ENCODE measurements around the gene PSD2. TPM values are rescaled to one million over a fixed set of nuclear protein-coding genes. Genes with fewer than 3 reads are reported as not detected.
A peak's percentile ranks its signal among the peaks of the same experiment; 100 is the strongest.

The PSD2 gene
- polyA plus RNA-seq (2013, experiment 1 of 2; ENCODE audit: insufficient read length), result 0.41 TPM
- 0.62 TPM for polyA plus RNA-seq (2013, experiment 2 of 2; ENCODE audit: insufficient read length)

DNA sequence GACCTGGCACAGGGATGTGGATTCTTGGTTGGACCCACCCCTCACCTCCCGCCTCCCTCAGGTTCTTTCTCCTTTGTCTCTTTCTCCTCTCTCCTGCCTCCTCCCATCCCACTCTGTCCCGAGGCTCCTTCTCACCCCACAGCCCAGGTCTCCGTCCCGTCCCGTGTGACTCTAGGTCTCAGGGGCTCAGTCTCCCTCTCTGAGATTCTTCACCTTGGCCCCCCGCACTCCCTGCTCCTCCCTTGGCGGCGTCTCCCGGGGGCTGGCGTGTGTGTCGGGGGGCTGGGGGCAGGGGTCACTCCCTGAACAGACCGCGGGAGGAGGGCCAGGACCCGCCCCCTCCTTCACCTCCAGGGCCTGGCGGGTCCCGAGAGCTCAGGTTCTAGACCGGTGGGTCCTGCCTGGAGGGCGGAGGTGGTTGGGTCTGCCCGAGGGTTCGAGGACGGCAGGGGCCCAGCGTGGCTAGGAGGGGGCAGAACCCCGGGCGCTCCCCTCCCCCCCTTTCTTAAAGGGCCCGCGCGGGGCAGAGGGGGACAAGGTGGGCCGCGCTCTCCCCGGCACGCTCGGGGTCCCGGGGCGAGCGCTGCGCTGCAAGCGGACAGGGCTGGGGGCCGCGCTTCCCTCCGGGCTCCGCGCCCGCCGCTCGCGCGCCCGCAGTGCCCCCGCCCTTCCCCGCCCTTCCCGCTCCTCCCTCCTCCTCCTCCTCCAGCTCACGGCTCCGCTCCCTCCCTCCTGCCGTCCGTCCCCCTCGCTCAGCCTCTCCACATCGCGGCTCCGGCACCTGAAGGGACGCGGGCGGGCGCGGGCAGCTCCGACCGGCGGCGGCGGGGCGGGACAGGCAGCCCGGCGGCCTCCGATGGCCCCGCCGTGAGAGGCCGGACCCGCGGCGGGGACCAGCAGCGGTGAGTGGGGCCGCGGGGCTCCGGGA lies at the start of gene PSD2:
Gene PSD2 (plus strand): TSS at position 735 of the 928 bp plus-strand sequence. CDS start 13,633 bp downstream, outside the sequence.
- no peak for DNase-seq

DNA sequence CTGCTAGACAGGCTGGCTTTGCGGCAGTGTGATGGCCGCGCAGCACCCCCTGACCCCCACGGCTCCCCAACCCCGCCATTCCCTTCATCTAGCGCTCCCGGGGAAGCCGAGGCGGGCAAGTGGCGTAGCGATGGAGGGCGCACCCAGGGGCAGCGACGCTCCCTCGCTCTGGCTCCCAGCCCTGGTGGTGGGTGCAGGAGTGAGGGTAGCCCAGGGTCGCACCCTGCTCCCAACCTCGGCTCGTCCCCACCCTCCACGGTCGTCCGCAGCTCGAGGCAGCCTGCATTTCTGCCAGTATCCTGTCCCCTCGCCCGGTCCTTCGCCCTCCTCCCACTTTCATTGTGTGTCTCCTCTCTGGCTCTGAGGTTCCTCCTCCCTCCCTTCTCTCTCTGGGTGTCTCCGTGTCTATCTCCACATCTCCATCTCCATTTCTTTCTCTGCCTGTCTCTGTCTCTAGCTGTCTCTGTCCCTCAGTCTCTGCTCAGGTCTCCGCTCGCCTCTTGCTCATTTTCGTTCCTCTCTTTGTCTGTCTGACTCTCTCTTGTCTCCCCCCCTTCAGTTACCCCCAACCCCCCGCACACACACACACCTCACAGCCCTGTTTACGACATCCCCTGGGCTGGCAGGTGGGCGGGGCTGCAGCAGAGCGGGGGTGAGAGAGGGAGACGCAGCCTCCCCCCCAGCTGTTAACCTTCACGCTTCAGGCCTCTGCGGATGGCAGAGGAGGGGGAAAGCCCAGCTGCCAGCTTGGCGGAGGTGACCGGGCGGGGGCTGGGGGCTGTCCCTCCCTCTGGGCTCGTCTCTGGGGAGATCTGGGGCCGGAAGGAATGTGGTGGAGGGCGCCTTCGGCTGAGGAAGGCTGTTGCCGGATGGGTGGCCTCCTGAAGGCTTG lies 48.7 kb upstream of the PSD2 start:
- DNase-seq, result peak; percentile 78

DNA sequence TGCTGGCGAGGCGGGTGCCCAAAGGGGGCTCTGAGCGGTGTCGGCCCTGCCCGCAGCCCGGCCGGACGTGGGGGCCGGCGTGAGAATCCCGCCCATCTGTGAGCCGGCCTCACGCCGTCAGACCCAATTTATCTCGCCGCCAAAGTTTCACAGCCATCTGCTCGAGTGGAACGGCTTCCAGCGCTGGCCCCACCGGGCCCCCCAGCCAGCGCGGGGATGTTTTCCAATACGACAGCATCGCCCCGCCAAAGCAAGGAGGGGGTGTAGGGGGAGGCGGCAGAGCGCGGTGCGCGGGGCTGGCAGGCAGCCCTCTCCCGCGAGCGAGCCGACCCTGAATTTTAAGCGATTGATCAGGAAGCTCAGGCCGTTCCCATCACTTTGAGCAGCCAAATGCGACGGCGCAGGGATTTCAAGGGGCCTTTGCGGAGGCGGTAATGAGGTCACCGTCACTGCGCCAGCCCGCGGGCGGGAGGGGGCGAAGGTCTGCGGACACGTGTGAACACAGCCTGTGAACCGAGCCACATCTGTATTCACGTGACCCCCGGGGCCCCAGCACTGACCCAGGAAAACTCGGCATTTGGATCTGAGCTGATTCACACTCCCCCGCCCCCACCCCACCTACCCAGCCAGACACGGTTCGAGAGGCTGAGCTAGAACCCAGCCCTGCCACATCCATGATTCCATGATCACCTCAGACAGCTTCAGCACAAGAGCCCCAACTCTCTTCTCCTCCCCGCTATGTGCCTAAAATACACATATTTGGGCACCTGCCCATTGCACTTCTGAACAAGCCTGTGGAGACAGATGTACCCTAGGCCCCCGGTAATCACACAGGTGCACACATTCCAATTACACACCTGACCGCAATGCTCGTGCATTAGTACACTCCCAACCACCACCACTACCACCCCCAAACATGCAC lies 47.8 kb upstream of the PSD2 start:
- peak; percentile 48 for DNase-seq

DNA sequence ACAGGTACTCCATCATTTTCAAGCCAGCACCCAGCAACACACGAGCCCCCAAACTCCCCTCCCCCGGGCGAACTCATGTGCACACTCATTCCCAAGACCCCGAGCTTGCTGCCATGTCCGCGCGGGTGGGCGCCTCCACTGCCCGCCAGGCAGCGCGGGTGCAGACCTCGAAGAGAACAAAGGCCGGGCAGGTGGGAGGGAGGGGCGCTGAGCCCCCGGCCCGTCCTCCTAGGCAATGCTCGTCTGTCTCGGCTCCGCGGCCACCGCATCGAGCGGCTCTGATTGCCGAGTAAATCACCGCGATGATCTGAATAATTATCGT lies 47.1 kb upstream of the PSD2 start:
- no peak for DNase-seq

DNA sequence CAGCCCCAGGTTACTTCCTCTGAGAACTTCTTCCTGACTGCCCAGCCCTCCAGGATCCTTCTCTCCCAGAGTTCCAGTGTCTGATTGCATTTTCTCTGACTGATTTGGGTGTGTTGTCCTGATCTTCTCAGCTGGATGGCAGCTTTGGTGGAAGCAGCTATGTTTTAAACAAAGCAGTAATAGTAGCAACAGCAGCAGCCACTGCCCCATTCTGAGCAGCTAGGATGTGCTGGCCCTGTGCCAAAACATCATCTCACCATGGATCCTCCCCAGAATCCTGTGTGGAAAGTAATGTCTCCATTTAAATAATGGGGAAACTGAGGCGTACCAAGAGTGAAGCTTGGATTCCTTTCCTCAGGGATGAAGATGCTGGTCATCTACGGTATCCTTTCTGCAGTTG lies 46.4 kb upstream of the PSD2 start:
- DNase-seq, result peak; percentile 42

DNA sequence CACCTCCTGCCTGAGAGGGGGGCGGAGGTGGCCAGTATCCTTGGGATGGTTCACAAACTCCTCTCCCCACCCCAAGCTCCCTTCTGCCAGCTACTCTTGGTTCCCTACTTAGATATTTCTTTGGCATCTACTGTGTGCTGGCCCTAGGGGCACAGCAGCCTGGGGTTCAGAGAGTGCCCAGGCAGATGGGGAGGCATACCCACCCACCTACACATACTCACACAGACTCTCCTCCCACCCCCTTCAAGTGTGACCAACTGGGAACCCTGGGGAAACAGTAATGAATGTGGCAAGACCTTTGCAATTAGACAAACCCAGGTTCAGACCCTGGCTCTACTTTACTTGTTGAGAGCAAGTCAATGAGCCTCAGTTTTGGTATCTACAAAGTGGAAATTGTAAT lies 44.4 kb upstream of the PSD2 start:
- no peak for DNase-seq

DNA sequence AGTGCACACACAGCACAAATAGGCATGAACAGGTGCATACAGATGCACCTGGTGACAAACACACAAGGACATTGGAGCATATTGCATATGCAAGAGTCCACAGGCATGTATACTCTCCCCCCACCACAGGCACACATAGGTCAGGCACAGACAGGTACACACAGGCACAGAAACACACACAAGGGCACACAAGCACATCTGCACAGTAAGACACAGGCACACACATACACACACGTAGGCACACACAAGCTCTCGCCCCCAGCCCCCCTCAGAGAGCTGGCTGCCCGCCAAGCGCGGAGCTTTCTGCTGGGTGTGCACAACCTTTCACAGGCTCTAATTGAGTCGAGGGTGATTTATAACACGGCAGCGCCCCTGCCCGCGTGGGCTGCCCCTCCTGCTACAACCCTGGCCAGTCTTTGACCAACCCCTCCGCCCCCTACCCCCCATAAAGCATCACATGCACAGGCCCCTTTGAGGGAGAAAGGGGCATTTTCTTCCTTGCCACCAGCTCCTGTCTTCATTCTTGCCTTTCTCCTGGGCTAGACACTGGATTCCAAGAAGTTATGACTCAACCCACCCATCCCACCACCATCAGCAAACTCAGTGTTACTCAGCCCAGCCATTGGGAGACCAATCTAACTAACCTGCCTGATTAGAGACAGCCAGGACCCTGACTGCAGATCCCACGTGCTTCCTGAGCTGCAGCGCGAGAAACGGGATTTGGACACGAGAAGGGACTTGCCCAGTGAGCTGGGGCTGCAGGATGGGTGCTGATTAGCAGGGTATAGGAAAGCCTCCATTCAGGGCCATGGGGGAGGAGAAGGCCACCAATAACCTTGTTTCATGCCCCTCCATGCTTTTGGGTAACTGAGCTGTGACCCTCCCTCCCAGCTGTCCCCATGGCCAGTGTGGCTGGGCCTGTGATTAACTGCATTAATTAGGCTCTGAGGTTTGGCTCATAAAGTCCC lies 42.8 kb upstream of the PSD2 start:
- peak; percentile 71 for DNase-seq

DNA sequence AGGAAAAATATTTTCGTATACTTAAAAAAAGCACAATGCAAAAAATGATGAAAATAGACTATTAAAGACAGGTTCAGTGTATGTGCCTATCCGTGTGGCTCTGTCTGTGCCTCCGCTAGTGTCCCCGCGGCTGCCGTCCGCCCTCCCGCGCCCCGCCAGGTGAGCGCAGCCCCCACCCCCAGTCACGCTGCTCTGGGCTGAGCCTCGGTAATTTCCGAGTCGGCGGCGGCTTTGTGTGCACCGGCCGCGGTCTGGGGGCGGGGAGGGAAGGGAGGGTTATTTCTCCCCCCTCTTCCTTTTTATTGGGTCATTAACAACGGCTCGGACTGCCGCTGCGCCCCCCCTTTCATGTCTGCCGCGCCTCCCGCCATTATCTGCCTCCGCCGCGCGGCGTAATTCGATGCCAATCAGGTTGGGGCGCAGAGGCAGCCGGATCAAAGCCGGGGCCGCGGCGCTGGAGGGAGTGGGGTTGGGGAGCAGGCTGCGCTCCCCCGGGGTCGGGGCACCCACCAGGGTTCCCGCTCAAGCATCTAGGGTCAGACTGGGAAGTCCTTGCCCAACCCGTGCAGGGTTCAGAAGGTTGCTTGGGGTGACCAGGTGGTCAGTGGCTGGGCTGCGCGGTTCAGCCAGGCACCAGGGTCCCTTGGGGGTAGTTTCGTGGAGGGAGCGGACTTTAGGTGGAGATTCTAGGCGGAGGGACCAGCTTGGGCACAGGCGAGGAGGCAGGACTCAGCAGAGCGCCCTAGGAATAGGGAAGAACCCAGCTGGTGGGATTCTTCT lies 39.5 kb upstream of the PSD2 start:
- no peak for DNase-seq

DNA sequence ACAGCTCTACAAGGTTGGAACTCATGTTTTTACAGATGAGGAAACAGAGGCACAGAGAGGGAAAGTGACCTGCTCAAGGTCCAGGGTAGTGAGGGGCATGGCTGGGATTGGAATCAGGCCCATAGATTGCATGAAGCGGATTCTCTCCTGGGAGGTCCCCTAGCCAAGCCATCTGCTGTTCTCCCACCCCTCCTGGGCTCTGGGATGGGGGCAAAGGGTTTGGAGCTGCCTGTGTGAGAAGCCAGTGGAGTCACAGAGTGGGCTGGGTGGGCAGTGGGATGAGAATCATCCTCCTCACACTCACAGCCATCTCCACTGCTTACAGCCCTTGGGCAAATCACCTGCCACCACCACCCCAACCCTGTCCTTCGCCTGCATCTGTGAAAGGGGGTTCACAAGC lies 38.6 kb upstream of the PSD2 start:
- DNase-seq, result no peak

DNA sequence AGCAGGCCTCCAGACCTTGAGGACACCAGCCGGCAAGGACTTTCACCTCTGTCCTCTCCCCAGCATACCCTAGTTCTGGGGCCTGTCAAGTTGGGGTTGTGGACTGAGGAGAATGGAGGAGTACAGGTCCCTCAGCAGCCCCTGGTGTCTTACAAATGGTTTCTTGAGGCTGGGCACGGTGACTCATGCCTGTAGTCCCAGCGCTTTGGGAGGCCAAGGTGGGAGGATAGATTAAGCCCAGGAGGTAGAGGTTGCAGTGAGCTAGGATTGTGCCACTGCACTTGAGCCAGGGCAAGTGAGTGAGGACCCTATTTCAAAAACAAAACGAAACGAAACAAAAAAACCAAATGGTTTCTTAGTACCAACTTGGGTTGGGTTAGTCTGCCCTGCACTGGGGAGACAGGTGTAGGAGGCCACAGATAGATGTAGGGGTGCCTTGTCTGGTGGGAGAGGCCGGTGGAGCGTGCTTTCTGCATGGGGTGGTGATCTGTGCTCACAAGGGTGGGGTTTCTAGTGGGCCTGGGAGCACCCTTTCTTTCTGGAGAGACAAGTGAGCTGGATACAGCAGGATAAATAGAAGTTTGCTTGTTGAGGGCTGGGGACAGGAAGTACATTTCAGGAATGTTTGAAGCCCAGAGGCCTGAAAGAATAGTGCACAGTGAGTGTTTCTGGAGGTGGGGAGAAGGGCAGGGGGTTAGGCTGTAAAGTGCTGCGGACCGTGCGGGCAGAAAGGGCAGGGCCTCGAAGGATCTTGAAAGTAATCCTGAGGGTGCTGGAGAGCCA lies 37.7 kb upstream of the PSD2 start:
- no peak for DNase-seq

DNA sequence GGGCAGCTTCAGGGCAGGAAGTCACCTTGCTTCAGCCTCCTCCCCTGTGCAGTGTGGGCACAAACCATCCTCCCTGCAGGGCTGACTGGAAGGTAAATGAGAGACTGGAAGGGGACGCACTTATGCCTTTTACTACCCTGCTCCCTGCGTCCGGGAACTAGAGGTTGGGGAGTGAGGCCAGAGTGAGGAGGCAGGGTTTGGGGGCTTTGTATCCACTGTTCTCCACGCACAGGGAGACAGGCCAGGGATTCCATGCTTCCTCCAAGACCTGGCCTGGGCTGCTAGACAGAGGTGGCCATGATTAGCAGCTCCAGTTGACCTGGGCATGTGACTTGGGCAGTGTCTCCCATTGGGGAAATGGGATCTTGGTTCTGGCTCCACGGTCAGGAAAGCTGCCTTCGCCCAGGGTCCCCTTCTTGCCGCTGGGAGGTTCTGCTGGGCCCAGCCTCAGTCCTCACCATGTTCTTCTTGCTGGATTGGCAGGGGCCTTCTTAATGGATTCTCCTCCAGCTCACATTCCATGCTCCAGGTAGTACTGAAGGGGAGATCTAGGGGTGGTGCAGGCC lies 37.0 kb upstream of the PSD2 start:
- no peak for DNase-seq

DNA sequence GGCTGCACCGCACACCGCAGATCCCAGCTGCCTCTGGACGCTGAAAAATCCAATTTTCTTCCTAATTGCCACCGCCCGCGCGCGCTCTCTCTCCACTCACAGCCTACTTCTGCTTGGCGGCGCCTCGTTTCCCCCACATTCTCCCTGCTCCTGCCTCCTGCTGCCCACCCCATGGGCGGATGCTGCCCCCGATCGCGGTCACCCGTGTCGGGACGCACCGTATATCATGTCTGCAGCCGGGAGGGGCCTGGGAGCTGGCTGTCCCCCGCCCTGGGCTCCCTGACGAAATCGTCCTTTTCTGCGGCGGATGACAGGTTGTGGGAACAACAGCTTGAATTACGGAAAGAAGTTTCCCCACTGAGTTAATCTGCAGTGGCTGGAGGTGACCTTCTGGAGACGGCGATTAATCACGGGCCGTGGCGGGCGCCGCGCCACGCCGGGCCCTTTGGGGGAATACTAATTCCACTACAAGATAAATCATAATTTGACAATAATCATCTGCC lies 36.3 kb upstream of the PSD2 start:
- DNase-seq, result no peak

DNA sequence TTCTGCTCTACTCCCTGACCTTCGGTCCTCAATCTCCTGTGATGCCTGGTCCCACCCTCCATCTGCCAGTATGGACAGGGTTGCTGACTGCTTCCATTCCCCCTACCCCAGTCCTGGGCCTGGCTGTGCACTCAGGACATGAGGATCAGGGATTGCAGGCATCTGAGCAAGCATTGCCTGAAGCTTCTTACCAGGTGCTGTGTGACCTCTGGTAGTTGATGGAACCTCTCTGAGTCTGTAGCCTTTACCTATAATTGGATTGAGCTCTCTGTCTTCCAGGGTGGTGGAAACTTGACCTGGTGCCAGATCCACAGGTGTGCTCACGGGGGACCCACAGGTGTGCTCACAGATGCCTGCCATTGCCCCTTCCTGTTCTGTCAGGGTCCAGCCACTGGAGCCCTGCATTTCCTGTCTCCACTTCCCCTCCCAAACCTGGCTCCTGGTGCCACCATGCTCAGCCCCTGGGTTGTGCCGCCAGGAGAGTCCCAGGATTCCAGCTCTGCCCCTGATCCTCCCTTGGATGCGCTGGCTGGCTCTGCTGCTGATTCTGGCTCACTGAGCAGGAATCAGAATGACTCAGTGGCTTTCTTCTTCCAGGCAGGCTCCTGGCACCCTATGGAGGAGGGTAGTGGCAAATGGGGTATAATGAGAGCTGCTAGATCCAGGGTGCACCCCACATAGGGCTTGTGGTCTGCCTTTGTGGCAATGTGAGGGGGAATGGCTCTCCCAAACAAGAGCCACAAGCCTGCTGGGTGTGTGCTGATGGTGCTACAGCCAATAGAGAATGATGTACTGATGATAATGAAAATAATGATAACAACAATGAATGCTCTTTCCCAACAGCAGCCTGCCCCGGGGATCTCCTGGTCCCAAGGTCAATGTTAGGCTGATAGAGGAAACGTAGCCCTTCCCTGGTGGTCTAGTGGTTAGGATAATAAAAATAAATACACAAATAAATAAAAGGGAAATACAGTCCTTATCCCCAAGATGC lies 35.2 kb upstream of the PSD2 start:
- peak; percentile 56 for DNase-seq

DNA sequence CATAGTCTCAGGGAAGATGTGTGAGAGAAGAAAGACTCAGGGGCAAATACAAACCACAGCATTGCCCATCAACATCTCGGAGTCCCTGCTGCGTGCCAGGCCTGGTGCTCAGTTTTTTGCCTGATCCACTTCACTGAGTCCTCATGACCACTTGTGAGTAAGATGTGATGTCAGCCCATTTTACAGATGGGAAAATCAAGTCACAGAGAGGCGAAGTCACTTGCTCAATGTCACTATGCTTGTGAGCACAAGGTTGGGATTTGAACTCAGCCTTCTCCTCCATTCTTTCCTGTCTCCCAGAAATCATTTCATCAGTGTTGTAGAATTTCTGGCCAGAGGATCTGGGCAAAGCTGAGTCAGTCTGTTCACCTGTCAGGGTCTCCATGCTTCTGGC lies 34.6 kb upstream of the PSD2 start:
- DNase-seq, result no peak

DNA sequence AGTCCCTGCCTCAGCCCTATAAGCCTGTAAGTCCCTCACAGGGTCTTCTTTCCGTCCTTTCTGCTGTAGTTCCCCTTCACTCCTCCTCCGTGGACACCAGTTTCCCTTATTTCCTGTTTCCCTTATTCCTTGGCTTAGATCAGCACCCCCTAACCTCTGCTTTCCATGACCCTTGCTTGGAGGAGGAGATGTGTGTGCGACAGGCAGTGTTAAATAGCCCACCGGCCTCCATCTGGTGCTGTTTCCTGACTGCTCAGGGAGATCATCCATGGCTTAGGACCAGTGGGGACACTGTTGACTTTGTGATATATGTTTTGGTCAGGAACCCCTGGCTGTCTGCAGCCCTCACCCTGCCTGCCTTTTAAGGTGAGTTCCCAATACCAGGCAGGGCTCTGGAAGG lies 34.1 kb upstream of the PSD2 start:
- DNase-seq, result no peak

DNA sequence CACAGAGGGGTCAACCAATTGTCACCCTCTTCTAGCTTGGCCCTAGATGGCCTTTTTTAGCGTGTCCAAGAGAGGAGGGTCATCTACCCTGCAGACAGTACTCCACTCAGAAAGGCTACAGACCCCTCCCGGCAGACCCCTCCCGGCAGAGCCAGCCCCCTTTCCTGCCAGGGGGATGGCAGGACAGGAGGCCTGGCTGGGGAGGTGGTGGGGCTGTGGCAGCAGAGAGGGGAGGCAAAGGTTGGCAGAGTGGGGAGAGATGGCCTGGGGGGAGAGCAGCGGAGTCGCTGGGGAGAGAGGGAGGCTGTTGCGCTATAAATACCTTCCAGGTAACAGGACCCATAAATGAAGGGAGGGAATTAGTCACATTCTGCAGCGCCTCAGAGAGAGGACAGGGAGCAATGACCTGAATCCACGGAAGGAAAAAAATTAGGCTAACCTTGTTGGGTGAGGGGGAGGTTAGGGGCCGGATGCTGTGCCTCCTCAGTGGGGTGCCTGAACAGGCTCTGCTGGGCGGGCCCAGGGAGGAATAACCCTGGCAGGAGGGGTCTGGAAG lies 32.9 kb upstream of the PSD2 start:
- DNase-seq, result no peak

DNA sequence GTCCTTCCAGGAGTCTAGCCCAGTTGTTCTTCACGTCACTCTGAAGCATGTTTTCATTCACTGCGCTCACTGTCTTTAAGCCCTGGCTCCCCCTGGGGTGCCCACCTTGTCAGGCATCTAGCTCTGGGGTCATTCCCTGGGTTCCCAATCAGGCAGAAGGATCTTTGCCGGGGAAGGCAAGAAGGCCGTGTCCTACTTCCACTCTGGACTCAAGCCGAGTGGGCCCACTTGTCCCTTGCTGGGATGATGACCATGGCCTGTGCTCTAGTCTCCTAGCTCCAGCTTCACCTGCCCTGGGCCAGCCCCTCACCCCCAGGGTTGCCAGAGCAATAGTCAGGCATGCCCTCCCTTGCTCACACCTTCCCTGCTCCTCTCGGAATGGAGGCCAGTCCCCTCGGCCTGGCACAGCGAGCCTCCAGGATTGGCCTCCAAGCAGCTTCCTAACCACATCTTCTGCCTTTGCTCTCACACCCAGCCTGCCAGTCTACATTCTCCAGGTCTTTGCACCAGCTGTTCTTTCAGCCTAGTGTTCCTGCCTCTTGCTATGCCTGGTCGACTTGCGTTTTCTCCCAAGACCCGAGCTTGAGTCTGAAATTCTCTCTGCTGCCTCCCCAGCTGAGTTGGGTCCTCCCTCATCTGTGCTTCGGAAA lies 32.2 kb upstream of the PSD2 start:
- no peak for DNase-seq

Data from fibroblast of skin of scalp (primary cell).